T-helper 17 cell (primary cell): ENCODE data around the gene KCNK16. TPM values are rescaled to one million over a fixed set of nuclear protein-coding genes. Genes with fewer than 3 reads are reported as not detected.
"Not testable (repeated sequence)": the region's sequence is repeated elsewhere in the genome, so short reads cannot be mapped to it uniquely, and the experiment has no call there.

Experiments used
- ATAC-seq: fragments of 150-1000 bp; cut with Tn5 transposase; 2 replicates; pipeline ENCODE4 v1.10.0; 2021; ENCODE audit warnings: mild to moderate bottlenecking, moderate library complexity
- DNase-seq, 3 donors: peaks; one replicate each; pipeline versions ENCODE4 v3.0.0 to v3.0.0-alpha.2; 2020 to 2021
- H3K9me3 ChIP-seq: one replicate; pipeline ENCODE4 v1.7.0; 2013; ENCODE audit warnings: low read length, mild to moderate bottlenecking; ENCODE audit not compliant: control insufficient read depth, poor library complexity, severe bottlenecking
- H3K27ac Mint-ChIP-seq: one replicate; pipeline ENCODE4 v1.8.0; 2022; ENCODE audit warnings: mild to moderate bottlenecking, moderate library complexity, mixed read lengths
- H3K27me3 Mint-ChIP-seq: one replicate; pipeline ENCODE4 v1.8.0; 2022; ENCODE audit warnings: mixed read lengths
- H3K36me3 Mint-ChIP-seq: one replicate; pipeline ENCODE4 v1.8.0; 2022; ENCODE audit warnings: low read depth, mixed read lengths
- H3K4me1 Mint-ChIP-seq: one replicate; pipeline ENCODE4 v1.8.0; 2022; ENCODE audit warnings: mild to moderate bottlenecking, mixed read lengths
- H3K4me3 Mint-ChIP-seq: one replicate; pipeline ENCODE4 v1.8.0; 2022; ENCODE audit warnings: mild to moderate bottlenecking, moderate library complexity, mixed read lengths
- total RNA-seq, 4 donors: library from RNA in 2 of 4; stranded (reverse) in 2 of 4; gene quantifications; one replicate each; pipeline ENCODE4 v1.2.3 and lab custom pipeline; 2022 to 2026

The KCNK16 gene
- total RNA-seq, 2 donors from 2014 or later, result not detected

- Mint-ChIP-seq H3K36me3 (no peaks in the 10 kb centered on the region), H3K4me3 (no peak overlapping the region), H3K27me3 (peaks cover 42% of the 10 kb centered on the region), H3K4me1 (no peaks in the 10 kb centered on the region), H3K27ac (no peak overlapping the region)
- DNase-seq, result no peak
- H3K9me3 ChIP-seq, result no peaks in the 10 kb centered on the region
- no peak for ATAC-seq
Observed at GRCh38 chr6:39295611-39296011, 26.9 kb downstream of the KCNK16 start.

GRCh38 chr6:39294899-39295298, 27.6 kb downstream of the KCNK16 start:
- DNase-seq (no peak), ATAC-seq (no peak)
- H3K4me3 Mint-ChIP-seq, result no peak overlapping the region
- no peaks in the 10 kb centered on the region for H3K9me3 ChIP-seq
- H3K4me1 Mint-ChIP-seq, result no peaks in the 10 kb centered on the region
- peak overlapping the region; percentile 59 for H3K27ac Mint-ChIP-seq
- no peaks in the 10 kb centered on the region for H3K36me3 Mint-ChIP-seq
- H3K27me3 Mint-ChIP-seq, result peaks cover 37% of the 10 kb centered on the region

GRCh38 chr6:39294133-39294532, 28.4 kb downstream of the KCNK16 start:
- ATAC-seq, result no peak
- H3K36me3 Mint-ChIP-seq, result no peaks in the 10 kb centered on the region
- no peaks in the 10 kb centered on the region for H3K9me3 ChIP-seq

GRCh38 chr6:39292637-39293036, 29.9 kb downstream of the KCNK16 start:
- no peaks in the 10 kb centered on the region for H3K4me1 Mint-ChIP-seq
- peaks cover 26% of the 10 kb centered on the region for H3K27me3 Mint-ChIP-seq
- ATAC-seq, result no peak
- H3K4me3 Mint-ChIP-seq, result no peak overlapping the region
- no peak for DNase-seq
- no peaks in the 10 kb centered on the region for H3K36me3 Mint-ChIP-seq
- H3K9me3 ChIP-seq, result no peaks in the 10 kb centered on the region
- H3K27ac Mint-ChIP-seq, result no peak overlapping the region

More at GRCh38 chr6:39294133-39294532, 28.4 kb downstream of the KCNK16 start:
- H3K27me3 Mint-ChIP-seq, result peaks cover 33% of the 10 kb centered on the region
- DNase-seq, result no peak
- no peaks in the 10 kb centered on the region for H3K4me1 Mint-ChIP-seq
- no peak overlapping the region for H3K4me3 Mint-ChIP-seq
- peak overlapping the region; percentile 59 for H3K27ac Mint-ChIP-seq

GRCh38 chr6:39289490-39289889, 33.0 kb downstream of the KCNK16 start:
- DNase-seq (no peak), ATAC-seq (no peak)
- no peaks in the 10 kb centered on the region for H3K9me3 ChIP-seq
- no peak overlapping the region for H3K27ac Mint-ChIP-seq
- no peaks in the 10 kb centered on the region for H3K4me1 Mint-ChIP-seq
- no peaks in the 10 kb centered on the region for H3K36me3 Mint-ChIP-seq
- H3K4me3 Mint-ChIP-seq, result no peak overlapping the region
- peaks cover 24% of the 10 kb centered on the region for H3K27me3 Mint-ChIP-seq

GRCh38 chr6:39287601-39288000, 34.9 kb downstream of the KCNK16 start:
- no peaks in the 10 kb centered on the region for H3K4me1 Mint-ChIP-seq
- ATAC-seq (no peak), DNase-seq (no peak)
- H3K36me3 Mint-ChIP-seq, result no peaks in the 10 kb centered on the region
- H3K27me3 Mint-ChIP-seq, result peaks cover 21% of the 10 kb centered on the region
- H3K4me3 Mint-ChIP-seq, result no peak overlapping the region
- no peak overlapping the region for H3K27ac Mint-ChIP-seq
- no peaks in the 10 kb centered on the region for H3K9me3 ChIP-seq

GRCh38 chr6:39286596-39286995, 35.9 kb downstream of the KCNK16 start:
- H3K4me1 Mint-ChIP-seq, DNase-seq, H3K9me3 ChIP-seq, H3K4me3 Mint-ChIP-seq, ATAC-seq, H3K36me3 Mint-ChIP-seq, H3K27ac Mint-ChIP-seq: not testable (repeated sequence)
- peaks cover 28% of the 10 kb centered on the region for H3K27me3 Mint-ChIP-seq

GRCh38 chr6:39282774-39283173, 39.7 kb downstream of the KCNK16 start:
- no peaks in the 10 kb centered on the region for H3K9me3 ChIP-seq
- DNase-seq (no peak), ATAC-seq (no peak)
- no peak overlapping the region for H3K4me3 Mint-ChIP-seq
- no peaks in the 10 kb centered on the region for H3K36me3 Mint-ChIP-seq
- peaks cover 34% of the 10 kb centered on the region for H3K27me3 Mint-ChIP-seq
- H3K27ac Mint-ChIP-seq, result no peak overlapping the region
- H3K4me1 Mint-ChIP-seq, result no peaks in the 10 kb centered on the region

GRCh38 chr6:39281312-39281980, 41.1 kb downstream of the KCNK16 start:
- Mint-ChIP-seq H3K27me3 (peaks cover 34% of the 10 kb centered on the region), H3K36me3 (no peaks in the 10 kb centered on the region), H3K27ac (no peak overlapping the region), H3K4me3 (no peak overlapping the region), H3K4me1 (no peaks in the 10 kb centered on the region)
- no peak for DNase-seq
- no peak for ATAC-seq
- H3K9me3 ChIP-seq, result no peaks in the 10 kb centered on the region

- Mint-ChIP-seq H3K27me3 (peaks cover 33% of the 10 kb centered on the region), H3K4me3 (no peak overlapping the region), H3K27ac (no peak overlapping the region), H3K36me3 (no peaks in the 10 kb centered on the region), H3K4me1 (no peaks in the 10 kb centered on the region)
- DNase-seq (no peak), ATAC-seq (no peak)
- no peaks in the 10 kb centered on the region for H3K9me3 ChIP-seq
Observed at GRCh38 chr6:39280247-39280731, 42.2 kb downstream of the KCNK16 start.

GRCh38 chr6:39279539-39279938, 43.0 kb downstream of the KCNK16 start:
- Mint-ChIP-seq H3K27ac (no peak overlapping the region), H3K4me1 (no peaks in the 10 kb centered on the region), H3K36me3 (peaks cover 2% of the 10 kb centered on the region), H3K4me3 (no peak overlapping the region), H3K27me3 (peaks cover 34% of the 10 kb centered on the region)
- ATAC-seq (no peak), DNase-seq (no peak)
- H3K9me3 ChIP-seq, result no peaks in the 10 kb centered on the region

GRCh38 chr6:39276379-39276995, 46.0 kb downstream of the KCNK16 start:
- peaks cover 22% of the 10 kb centered on the region for H3K27me3 Mint-ChIP-seq
- ATAC-seq (no peak), DNase-seq (no peak)
- H3K4me1 Mint-ChIP-seq, result peaks cover 3% of the 10 kb centered on the region
- peak overlapping the region; percentile 6 for H3K27ac Mint-ChIP-seq
- H3K36me3 Mint-ChIP-seq, result peaks cover 2% of the 10 kb centered on the region
- H3K9me3 ChIP-seq, result no peaks in the 10 kb centered on the region
- no peak overlapping the region for H3K4me3 Mint-ChIP-seq

- ATAC-seq (no peak), DNase-seq (no peak)
- no peaks in the 10 kb centered on the region for H3K9me3 ChIP-seq
- Mint-ChIP-seq H3K4me1 (peaks cover 5% of the 10 kb centered on the region), H3K4me3 (no peak overlapping the region), H3K36me3 (peaks cover 2% of the 10 kb centered on the region), H3K27ac (no peak overlapping the region), H3K27me3 (peaks cover 22% of the 10 kb centered on the region)
Observed at GRCh38 chr6:39274903-39275302, 47.6 kb downstream of the KCNK16 start.

- no peak for ATAC-seq
- H3K4me1 Mint-ChIP-seq, result peaks cover 5% of the 10 kb centered on the region
- peaks cover 2% of the 10 kb centered on the region for H3K36me3 Mint-ChIP-seq
Observed at GRCh38 chr6:39274471-39274870, 48.0 kb downstream of the KCNK16 start.

More at GRCh38 chr6:39274471-39274870, 48.0 kb downstream of the KCNK16 start:
- H3K27me3 Mint-ChIP-seq, result peaks cover 22% of the 10 kb centered on the region
- no peak for DNase-seq
- no peak overlapping the region for H3K27ac Mint-ChIP-seq
- H3K9me3 ChIP-seq, result no peaks in the 10 kb centered on the region
- H3K4me3 Mint-ChIP-seq, result no peak overlapping the region
